IPS-20b (cell line): ENCODE data around the gene IFI44L.

ENCODE experiments used
- H3K27ac ChIP-seq: one replicate; pipeline ENCODE4 v1.5.1; 2013; ENCODE audit warnings: low read length
- H3K27me3 ChIP-seq: 2 replicates; pipeline ENCODE4 v1.6.1; 2013; ENCODE audit warnings: mild to moderate bottlenecking, low read length, inconsistent platforms; ENCODE audit not compliant: insufficient read depth
- H3K36me3 ChIP-seq: 2 replicates; pipeline ENCODE4 v1.6.1; 2013; ENCODE audit warnings: low read depth, mild to moderate bottlenecking, inconsistent platforms, low read length, moderate library complexity; ENCODE audit not compliant: insufficient read depth
- H3K4me1 ChIP-seq: 2 replicates; pipeline ENCODE4 v1.6.1; 2013; ENCODE audit warnings: mild to moderate bottlenecking, control low read depth, inconsistent platforms, low read length, moderate library complexity; ENCODE audit not compliant: insufficient read depth
- H3K4me3 ChIP-seq: 2 replicates; pipeline ENCODE4 v1.5.1; 2013; ENCODE audit warnings: mild to moderate bottlenecking, low read length, inconsistent platforms
- H3K9ac ChIP-seq: 2 replicates; pipeline ENCODE4 v1.6.1; 2013; ENCODE audit warnings: low read depth, mild to moderate bottlenecking, inconsistent platforms, low read length, moderate library complexity
- H3K9me3 ChIP-seq: 2 replicates; pipeline ENCODE4 v1.6.1; 2013; ENCODE audit warnings: mild to moderate bottlenecking, low read depth, low read length, inconsistent platforms; ENCODE audit not compliant: insufficient read depth

Gene IFI44L

GRCh38 chr1:78607334-78607927, 12.8 kb upstream of the IFI44L start:
- Histone ChIP-seq H3K27me3 (no peaks in the 10 kb centered on the region), H3K4me1 (no peaks in the 10 kb centered on the region), H3K27ac (no peak overlapping the region), H3K4me3 (no peak overlapping the region), H3K9me3 (no peaks in the 10 kb centered on the region), H3K9ac (no peak overlapping the region), H3K36me3 (no peaks in the 10 kb centered on the region)

GRCh38 chr1:78607944-78608343, 12.3 kb upstream of the IFI44L start:
- H3K4me1 ChIP-seq, result no peaks in the 10 kb centered on the region
- no peaks in the 10 kb centered on the region for H3K36me3 ChIP-seq
- H3K9ac ChIP-seq, result no peak overlapping the region

GRCh38 chr1:78617615-78618026, 2.6 kb upstream of the IFI44L start:
- Histone ChIP-seq H3K4me1 (no peaks in the 10 kb centered on the region), H3K4me3 (no peak overlapping the region), H3K27ac (no peak overlapping the region), H3K27me3 (peaks cover 7% of the 10 kb centered on the region; the same call in 1 of the 2 replicates), H3K9ac (no peak overlapping the region), H3K36me3 (no peaks in the 10 kb centered on the region), H3K9me3 (no peaks in the 10 kb centered on the region)

More at GRCh38 chr1:78607944-78608343, 12.3 kb upstream of the IFI44L start:
- no peaks in the 10 kb centered on the region for H3K27me3 ChIP-seq
- H3K9me3 ChIP-seq, result no peaks in the 10 kb centered on the region
- no peak overlapping the region for H3K4me3 ChIP-seq
- no peak overlapping the region for H3K27ac ChIP-seq

GRCh38 chr1:78619032-78619431, 1.2 kb upstream of the IFI44L start:
- Histone ChIP-seq H3K9ac (no peak overlapping the region), H3K36me3 (no peaks in the 10 kb centered on the region)

GRCh38 chr1:78619446-78619802, 824 bp upstream of the IFI44L start:
- Histone ChIP-seq H3K9me3 (no peaks in the 10 kb centered on the region), H3K4me3 (no peak overlapping the region), H3K27ac (no peak overlapping the region), H3K36me3 (no peaks in the 10 kb centered on the region), H3K9ac (no peak overlapping the region), H3K27me3 (0 out of 2 replicates have a peak, but pooled peaks cover 7% of the 10 kb centered on the region), H3K4me1 (no peaks in the 10 kb centered on the region)

More at GRCh38 chr1:78619032-78619431, 1.2 kb upstream of the IFI44L start:
- Histone ChIP-seq H3K4me1 (no peaks in the 10 kb centered on the region), H3K4me3 (no peak overlapping the region), H3K27me3 (peaks cover 7% of the 10 kb centered on the region; the same call in 1 of the 2 replicates), H3K27ac (no peak overlapping the region), H3K9me3 (no peaks in the 10 kb centered on the region)

- Histone ChIP-seq H3K9me3 (no peaks in the 10 kb centered on the region), H3K4me1 (no peaks in the 10 kb centered on the region), H3K9ac (no peak overlapping the region), H3K27me3 (0 out of 2 replicates have a peak, but pooled peaks cover 7% of the 10 kb centered on the region), H3K36me3 (no peaks in the 10 kb centered on the region), H3K4me3 (no peak overlapping the region), H3K27ac (no peak overlapping the region)
Observed at GRCh38 chr1:78620666-78621065, 418 bp downstream of the IFI44L start.

GRCh38 chr1:78622548-78622947, 2.3 kb downstream of the IFI44L start:
- Histone ChIP-seq H3K9ac (no peak overlapping the region), H3K4me1 (no peaks in the 10 kb centered on the region), H3K27ac (no peak overlapping the region), H3K27me3 (0 out of 2 replicates have a peak, but pooled peaks cover 7% of the 10 kb centered on the region), H3K9me3 (no peaks in the 10 kb centered on the region), H3K4me3 (no peak overlapping the region), H3K36me3 (no peaks in the 10 kb centered on the region)

GRCh38 chr1:78624035-78624434, 3.8 kb downstream of the IFI44L start:
- no peaks in the 10 kb centered on the region for H3K9me3 ChIP-seq
- H3K4me1 ChIP-seq, result no peaks in the 10 kb centered on the region
- H3K27me3 ChIP-seq, result no peaks in the 10 kb centered on the region
- no peak overlapping the region for H3K9ac ChIP-seq
- no peaks in the 10 kb centered on the region for H3K36me3 ChIP-seq
- no peak overlapping the region for H3K4me3 ChIP-seq
- no peak overlapping the region for H3K27ac ChIP-seq

- no peak overlapping the region for H3K9ac ChIP-seq
- no peaks in the 10 kb centered on the region for H3K27me3 ChIP-seq
- H3K4me3 ChIP-seq, result no peak overlapping the region
- no peaks in the 10 kb centered on the region for H3K4me1 ChIP-seq
- H3K36me3 ChIP-seq, result no peaks in the 10 kb centered on the region
- H3K27ac ChIP-seq, result no peak overlapping the region
- H3K9me3 ChIP-seq, result no peaks in the 10 kb centered on the region
Observed at GRCh38 chr1:78627321-78627720, 7.1 kb downstream of the IFI44L start.

- no peaks in the 10 kb centered on the region for H3K27me3 ChIP-seq
- no peak overlapping the region for H3K9ac ChIP-seq
- no peaks in the 10 kb centered on the region for H3K9me3 ChIP-seq
- no peaks in the 10 kb centered on the region for H3K36me3 ChIP-seq
- no peak overlapping the region for H3K4me3 ChIP-seq
- H3K4me1 ChIP-seq, result no peaks in the 10 kb centered on the region
- H3K27ac ChIP-seq, result no peak overlapping the region
Observed at GRCh38 chr1:78630600-78630999, 10.4 kb downstream of the IFI44L start.

- Histone ChIP-seq H3K9me3 (no peaks in the 10 kb centered on the region), H3K27me3 (no peaks in the 10 kb centered on the region), H3K27ac (no peak overlapping the region), H3K4me1 (no peaks in the 10 kb centered on the region), H3K9ac (no peak overlapping the region), H3K4me3 (no peak overlapping the region), H3K36me3 (no peaks in the 10 kb centered on the region)
Observed at GRCh38 chr1:78633209-78633608, 13.0 kb downstream of the IFI44L start.

- no peaks in the 10 kb centered on the region for H3K4me1 ChIP-seq
- H3K27me3 ChIP-seq, result no peaks in the 10 kb centered on the region
- H3K36me3 ChIP-seq, result no peaks in the 10 kb centered on the region
- no peak overlapping the region for H3K27ac ChIP-seq
- H3K4me3 ChIP-seq, result no peak overlapping the region
- no peak overlapping the region for H3K9ac ChIP-seq
- H3K9me3 ChIP-seq, result no peaks in the 10 kb centered on the region; the same call in 1 of the 2 replicates
Observed at GRCh38 chr1:78640462-78640861, 20.2 kb downstream of the IFI44L start.
